MCF 10A (cell line): Measurements from ENCODE around the gene SBF2. TPM values are rescaled to one million over a fixed set of nuclear protein-coding genes. Genes with fewer than 3 reads are reported as not detected.

Source experiments
- BruUV-seq: library from RNA; stranded (reverse); fragments of 400-500 nt; replicated peaks from 2 replicates; lab custom pipeline; 2021; lab: Mats Ljungman, UMichigan
- CTCF ChIA-PET: fragments of 300-600 bp; sonication (Branson Sonifier 250); formaldehyde crosslinking; extraction: SDS; loops from one replicate; lab custom pipeline; 2021; ENCODE audit warnings: antibody characterized with exemption, inconsistent platforms; lab: Yijun Ruan, JAX
- POLR2A ChIA-PET: fragments of 300-600, 350-650 bp; sonication (Branson Sonifier 250); formaldehyde crosslinking; extraction: SDS; loops from one replicate; lab custom pipeline; 2020; ENCODE audit warnings: antibody characterized with exemption, inconsistent platforms; lab: Yijun Ruan, JAX
- DNase-seq: peaks from one replicate; pipeline ENCODE4 v3.0.0-alpha.2; 2018; ENCODE audit not compliant: unreplicated experiment
- H3K27ac Mint-ChIP-seq: one replicate; pipeline ENCODE4 v1.8.0; 2022; ENCODE audit warnings: mild to moderate bottlenecking, low read depth, mixed read lengths; ENCODE audit not compliant: unreplicated experiment
- H3K27me3 Mint-ChIP-seq: one replicate; pipeline ENCODE4 v1.8.0; 2022; ENCODE audit warnings: mixed read lengths; ENCODE audit not compliant: insufficient read depth, unreplicated experiment
- H3K36me3 Mint-ChIP-seq: one replicate; pipeline ENCODE4 v1.8.0; 2022; ENCODE audit warnings: mild to moderate bottlenecking, moderate library complexity, mixed read lengths; ENCODE audit not compliant: insufficient read depth, unreplicated experiment
- H3K4me1 Mint-ChIP-seq: one replicate; pipeline ENCODE4 v1.8.0; 2022; ENCODE audit warnings: mixed read lengths; ENCODE audit not compliant: insufficient read depth, unreplicated experiment
- H3K4me3 Mint-ChIP-seq: one replicate; pipeline ENCODE4 v1.8.0; 2022; ENCODE audit warnings: mild to moderate bottlenecking, moderate library complexity, mixed read lengths; ENCODE audit not compliant: unreplicated experiment
- H3K9me3 Mint-ChIP-seq: one replicate; pipeline ENCODE4 v1.8.0; 2022; ENCODE audit warnings: mixed read lengths; ENCODE audit not compliant: unreplicated experiment
- intact Hi-C: fragments of 100-400 bp; cut with micrococcal nuclease; formaldehyde crosslinking; loops from 2 replicates; pipeline ENCODE4 v1.14.1; 2022
- total RNA-seq: library from RNA; stranded (reverse); gene quantifications from 2 replicates; pipeline ENCODE4 v1.2.3, GENCODE V29; 2022
- TF ChIP-seq, protein P1 (sequence below): fragments of 200-600 bp; IDR thresholded peaks from one replicate; pipeline ENCODE4 v1.8.0; 2022; ENCODE audit warnings: antibody characterized with exemption, mild to moderate bottlenecking; ENCODE audit not compliant: unreplicated experiment

SBF2 gene
- total RNA-seq, 1 experiment from 2014 or later = 28.3 TPM

DNA sequence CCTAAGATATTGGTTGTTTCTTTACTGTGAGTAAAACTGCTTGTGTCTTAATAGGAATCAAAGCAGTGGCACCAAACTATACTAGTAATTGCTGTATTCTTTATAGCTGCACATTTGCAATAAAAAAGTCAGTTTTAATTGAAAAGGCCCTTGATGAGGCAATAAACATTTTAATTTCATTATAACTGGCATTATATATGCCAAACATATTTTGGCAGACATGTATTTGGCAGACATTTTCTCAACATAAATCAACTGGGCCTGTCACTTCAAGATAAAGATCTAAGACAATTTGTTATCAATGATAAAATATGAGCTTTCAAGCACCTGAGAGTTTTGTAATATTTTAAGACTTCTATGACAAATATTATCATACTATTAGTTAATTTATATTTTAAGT is 245.7 kb downstream of the SBF2 start:
- no TSS peak for BruUV-seq
- TF ChIP-seq, protein P1, sequence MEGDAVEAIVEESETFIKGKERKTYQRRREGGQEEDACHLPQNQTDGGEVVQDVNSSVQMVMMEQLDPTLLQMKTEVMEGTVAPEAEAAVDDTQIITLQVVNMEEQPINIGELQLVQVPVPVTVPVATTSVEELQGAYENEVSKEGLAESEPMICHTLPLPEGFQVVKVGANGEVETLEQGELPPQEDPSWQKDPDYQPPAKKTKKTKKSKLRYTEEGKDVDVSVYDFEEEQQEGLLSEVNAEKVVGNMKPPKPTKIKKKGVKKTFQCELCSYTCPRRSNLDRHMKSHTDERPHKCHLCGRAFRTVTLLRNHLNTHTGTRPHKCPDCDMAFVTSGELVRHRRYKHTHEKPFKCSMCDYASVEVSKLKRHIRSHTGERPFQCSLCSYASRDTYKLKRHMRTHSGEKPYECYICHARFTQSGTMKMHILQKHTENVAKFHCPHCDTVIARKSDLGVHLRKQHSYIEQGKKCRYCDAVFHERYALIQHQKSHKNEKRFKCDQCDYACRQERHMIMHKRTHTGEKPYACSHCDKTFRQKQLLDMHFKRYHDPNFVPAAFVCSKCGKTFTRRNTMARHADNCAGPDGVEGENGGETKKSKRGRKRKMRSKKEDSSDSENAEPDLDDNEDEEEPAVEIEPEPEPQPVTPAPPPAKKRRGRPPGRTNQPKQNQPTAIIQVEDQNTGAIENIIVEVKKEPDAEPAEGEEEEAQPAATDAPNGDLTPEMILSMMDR = no peak
- Mint-ChIP-seq H3K4me3 (no peak overlapping the region), H3K9me3 (peaks cover 6% of the 10 kb centered on the region), H3K4me1 (peaks cover 9% of the 10 kb centered on the region), H3K27me3 (no peaks in the 10 kb centered on the region), H3K27ac (no peak overlapping the region), H3K36me3 (no peaks in the 10 kb centered on the region)
- intact Hi-C loops = no loop called here
- ChIA-PET POLR2A (interaction anchor here (0.6 to 1.7 kb wide), 6 partner anchors 12 to 257 kb away, joined by 3 to 5 read pairs (median 3); partner anchors contain the start of gene ADM), CTCF (interaction anchor here (0.5 to 1.1 kb wide), 3 partner anchors 226 to 513 kb away, joined by 3 read pairs; no protein-coding TSS in a partner anchor)
- no peak for DNase-seq

DNA sequence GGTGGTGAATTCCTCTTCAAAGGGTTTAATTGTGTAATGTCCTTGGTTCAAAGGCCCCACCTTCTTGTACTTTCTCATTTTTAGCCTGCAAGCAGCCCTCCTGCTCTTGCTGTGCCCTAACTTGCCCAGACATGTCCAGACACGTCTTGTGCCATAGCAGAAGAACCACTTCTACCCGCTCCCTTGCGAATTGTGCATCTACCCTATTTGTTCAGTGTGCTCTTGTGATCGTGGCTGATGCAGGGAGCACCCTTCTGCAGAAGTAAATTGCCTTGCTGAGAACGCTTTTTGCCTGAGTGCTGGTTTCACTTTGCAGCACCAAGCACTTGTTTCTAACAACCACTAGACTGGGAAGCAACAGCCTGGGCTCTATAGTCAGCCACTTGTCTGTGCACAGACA is 249.4 kb downstream of the SBF2 start:
- CTCF ChIA-PET = interaction anchor here (1.0 kb wide), 1 partner anchor 62 kb away, joined by 3 read pairs; no protein-coding TSS in a partner anchor

GRCh38 chr11:10042699-10043098 is 251.3 kb downstream of the SBF2 start:
- DNase-seq = no peak
- TF ChIP-seq, protein P1 = no peak

More for the DNA sequence above, 249.4 kb downstream of the SBF2 start:
- Mint-ChIP-seq H3K36me3 (no peaks in the 10 kb centered on the region), H3K9me3 (peaks cover 6% of the 10 kb centered on the region), H3K27me3 (no peaks in the 10 kb centered on the region), H3K4me1 (no peaks in the 10 kb centered on the region), H3K27ac (peak overlapping the region; percentile 78), H3K4me3 (no peak overlapping the region)
- peak; percentile 34 for DNase-seq
- no TSS peak for BruUV-seq
- POLR2A ChIA-PET = no interaction called here
- TF ChIP-seq, protein P1 = no peak
- intact Hi-C loops = no loop called here

GRCh38 chr11:10041748-10042446 is 252.1 kb downstream of the SBF2 start:
- Mint-ChIP-seq H3K27me3 (no peaks in the 10 kb centered on the region), H3K27ac (no peak overlapping the region), H3K36me3 (no peaks in the 10 kb centered on the region), H3K9me3 (peaks cover 6% of the 10 kb centered on the region), H3K4me3 (no peak overlapping the region), H3K4me1 (peaks cover 6% of the 10 kb centered on the region)
- intact Hi-C loops = no loop called here
- POLR2A ChIA-PET = no interaction called here
- BruUV-seq = no TSS peak
- TF ChIP-seq, protein P1 = no peak
- no peak for DNase-seq
- CTCF ChIA-PET = no interaction called here

More at GRCh38 chr11:10042699-10043098, 251.3 kb downstream of the SBF2 start:
- intact Hi-C loops = no loop called here
- H3K27ac Mint-ChIP-seq = no peak overlapping the region
- ChIA-PET CTCF (interaction anchor here (0.7 kb wide), 1 partner anchor 127 kb away, joined by 4 read pairs; no protein-coding TSS in a partner anchor), POLR2A (no interaction called here)
- no peaks in the 10 kb centered on the region for H3K27me3 Mint-ChIP-seq
- peaks cover 6% of the 10 kb centered on the region for H3K9me3 Mint-ChIP-seq
- H3K4me1 Mint-ChIP-seq = peaks cover 6% of the 10 kb centered on the region
- no TSS peak for BruUV-seq
- no peaks in the 10 kb centered on the region for H3K36me3 Mint-ChIP-seq
- no peak overlapping the region for H3K4me3 Mint-ChIP-seq
